GM23338 (cell line): ENCODE data around the gene SUN5. TPM values are rescaled to one million over a fixed set of nuclear protein-coding genes. Genes with fewer than 3 reads are reported as not detected.

Experiments
- ATAC-seq: fragments of 200-7000 bp; cut with Tn5 transposase; 3 replicates; pipeline ENCODE4 v1.9.1; 2020
- DNase-seq: peaks from one replicate; pipeline ENCODE4 v3.0.0-alpha.2; 2015; ENCODE audit warnings: low spot score
- H2AFZ ChIP-seq: fragments of 200-600 bp; sonication (generic); 2 replicates; pipeline ENCODE4 v1.8.0; 2016; ENCODE audit warnings: antibody characterized with exemption, mild to moderate bottlenecking, moderate library complexity
- H3F3A ChIP-seq: fragments of 200-600 bp; sonication (generic); replicated peaks from 2 replicates; pipeline ENCODE4 v1.8.0; 2017; ENCODE audit warnings: antibody characterized with exemption, mixed run types, low read depth
- H3K27ac ChIP-seq: fragments of 200-600 bp; sonication (generic); 2 replicates; pipeline ENCODE4 v1.6.1; 2016; ENCODE audit warnings: low read depth
- H3K27me3 ChIP-seq: fragments of 200-600 bp; sonication (generic); 2 replicates; pipeline ENCODE4 v1.8.0; 2016; ENCODE audit warnings: mild to moderate bottlenecking, mixed run types, moderate library complexity; ENCODE audit not compliant: insufficient read depth
- H3K36me3 ChIP-seq: fragments of 200-600 bp; sonication (generic); 2 replicates; pipeline ENCODE4 v1.8.0; 2016; ENCODE audit warnings: mild to moderate bottlenecking; ENCODE audit not compliant: insufficient read depth
- H3K4me1 ChIP-seq: fragments of 200-600 bp; sonication (generic); 2 replicates; pipeline ENCODE4 v1.8.0; 2016; ENCODE audit warnings: mild to moderate bottlenecking, moderate library complexity; ENCODE audit not compliant: insufficient read depth
- H3K4me2 ChIP-seq: fragments of 200-600 bp; sonication (generic); 2 replicates; pipeline ENCODE4 v1.7.1; 2017; ENCODE audit warnings: mixed run types
- H3K4me3 ChIP-seq: fragments of 200-600 bp; sonication (generic); 2 replicates; pipeline ENCODE4 v1.6.1; 2016; ENCODE audit warnings: mixed run types
- H3K79me2 ChIP-seq: fragments of 200-600 bp; sonication (generic); replicated peaks from 2 replicates; pipeline ENCODE4 v1.8.0; 2017; ENCODE audit warnings: mild to moderate bottlenecking; ENCODE audit not compliant: insufficient read depth
- H3K9me2 ChIP-seq: fragments of 200-600 bp; sonication (generic); 2 replicates; pipeline ENCODE4 v1.8.0; 2017; ENCODE audit not compliant: insufficient read depth
- H4K20me1 ChIP-seq: fragments of 200-600 bp; sonication (generic); replicated peaks from 2 replicates; pipeline ENCODE4 v1.8.0; 2017; ENCODE audit warnings: mild to moderate bottlenecking; ENCODE audit not compliant: insufficient read depth
- H3K27ac Mint-ChIP-seq: 2 replicates; pipeline ENCODE4 v1.8.0; 2020; ENCODE audit warnings: inconsistent platforms, mild to moderate bottlenecking, moderate library complexity, mixed read lengths
- H3K27me3 Mint-ChIP-seq: 3 replicates; pipeline ENCODE4 v1.8.0; 2022; ENCODE audit warnings: low read depth, mild to moderate bottlenecking, moderate library complexity, mixed read lengths, inconsistent platforms; ENCODE audit not compliant: insufficient read depth, poor library complexity
- H3K36me3 Mint-ChIP-seq: 3 replicates; pipeline ENCODE4 v1.8.0; 2021; ENCODE audit warnings: low read depth, mild to moderate bottlenecking, inconsistent platforms, moderate library complexity, mixed read lengths
- H3K4me1 Mint-ChIP-seq: 3 replicates; pipeline ENCODE4 v1.8.0; 2020; ENCODE audit warnings: mild to moderate bottlenecking, inconsistent platforms, mixed read lengths
- H3K4me3 Mint-ChIP-seq: 3 replicates; pipeline ENCODE4 v1.8.0; 2021; ENCODE audit warnings: moderate library complexity, mild to moderate bottlenecking, inconsistent platforms, mixed read lengths
- H3K9me3 Mint-ChIP-seq: 3 replicates; pipeline ENCODE4 v1.8.0; 2020; ENCODE audit warnings: moderate library complexity, mild to moderate bottlenecking, inconsistent platforms, mixed read lengths
- CREB1 ChIP-seq: fragments of 250-450 bp; sonication (Bioruptor Pico); IDR thresholded peaks from 2 replicates; pipeline ENCODE4 v1.5.0; 2020; ENCODE audit warnings: low read depth, mild to moderate bottlenecking, moderate library complexity
- ETS1 ChIP-seq: IDR thresholded peaks from 2 replicates; pipeline ENCODE4 v1.6.1; 2016; ENCODE audit warnings: antibody characterized with exemption
- EZH2 ChIP-seq: fragments of 200-600 bp; sonication (generic); IDR thresholded peaks from one replicate; pipeline ENCODE4 v1.8.0; 2017; ENCODE audit warnings: antibody characterized with exemption, mild to moderate bottlenecking, low read depth; ENCODE audit not compliant: unreplicated experiment
- EZH2phosphoT487 ChIP-seq: fragments of 200-600 bp; sonication (generic); IDR thresholded peaks from one replicate; pipeline ENCODE4 v1.8.1; 2018; ENCODE audit warnings: antibody characterized with exemption; ENCODE audit not compliant: unreplicated experiment
- JUNB ChIP-seq: IDR thresholded peaks from one replicate; pipeline ENCODE4 v1.6.1; 2016; ENCODE audit warnings: antibody characterized with exemption; ENCODE audit not compliant: unreplicated experiment
- NANOG ChIP-seq: IDR thresholded peaks from 2 replicates; pipeline ENCODE4 v1.6.1; 2016; ENCODE audit warnings: antibody characterized with exemption, borderline replicate concordance
- POLR2AphosphoS5 ChIP-seq: IDR thresholded peaks from 2 replicates; pipeline ENCODE4 v1.6.1; 2016; ENCODE audit warnings: antibody characterized with exemption, low read depth
- STAT1 ChIP-seq: IDR thresholded peaks from one replicate; pipeline ENCODE4 v1.6.1; 2016; ENCODE audit warnings: antibody characterized with exemption; ENCODE audit not compliant: unreplicated experiment
- ZNF114 ChIP-seq: fragments of 250-450 bp; sonication (Bioruptor Pico); IDR thresholded peaks from 2 replicates; pipeline ENCODE4 v1.5.0; 2020; ENCODE audit warnings: mild to moderate bottlenecking, moderate library complexity
- ZNF331 ChIP-seq: fragments of 250-450 bp; sonication (Bioruptor Pico); IDR thresholded peaks from 2 replicates; pipeline ENCODE4 v1.5.0; 2020; ENCODE audit warnings: low read depth, mild to moderate bottlenecking, moderate library complexity
- polyA plus RNA-seq: library from polyadenylated mRNA; unstranded; fragments of >200 nt; fragmentation: Nextera tagmentation; extraction: Ambion mirVana; gene quantifications from 2 replicates; pipeline ENCODE4 v1.2.1, GENCODE V29; 2016
- total RNA-seq: library from RNA; depleted of rRNA; stranded (reverse); fragments of >200 nt; shearing (Covaris generic); gene quantifications from 2 replicates; pipeline ENCODE4 v1.2.3, GENCODE V29; 2014
- TF ChIP-seq, protein P1 (sequence below): fragments of 250-450 bp; sonication (Bioruptor Pico); IDR thresholded peaks from 2 replicates; pipeline ENCODE4 v1.5.0; 2020; ENCODE audit warnings: mild to moderate bottlenecking, moderate library complexity
- TF ChIP-seq, protein P2 (sequence below), 2 experiments: fragments of 200-600 bp in 1 of 2; sonication (generic) in 1 of 2; conservative IDR thresholded peaks; 2 replicates each; pipeline versions ENCODE4 v1.5.1 to v1.6.1; 2016 to 2017; ENCODE audit warnings: antibody characterized with exemption in 2 of 2, low read depth in 2 of 2, mild to moderate bottlenecking in 2 of 2, moderate library complexity in 1 of 2

The SUN5 gene
- total and polyA plus RNA-seq, 2 experiments from 2014 or later: not detected

GRCh38 chr20:33032555-33032954, 28.3 kb upstream of the SUN5 start:
- Histone ChIP-seq H3F3A (no peaks in the 10 kb centered on the region), H3K4me1 (no peaks in the 10 kb centered on the region), H2AFZ (no peak overlapping the region), H4K20me1 (no peaks in the 10 kb centered on the region), H3K9me2 (no peaks in the 10 kb centered on the region), H3K27me3 (no peaks in the 10 kb centered on the region), H3K4me3 (no peak overlapping the region), H3K4me2 (no peak overlapping the region), H3K79me2 (no peaks in the 10 kb centered on the region), H3K36me3 (no peaks in the 10 kb centered on the region), H3K27ac (no peak overlapping the region)
- Mint-ChIP-seq H3K9me3 (0 out of 3 replicates have a peak, but pooled peaks cover 3% of the 10 kb centered on the region), H3K4me1 (no peaks in the 10 kb centered on the region), H3K27me3 (peaks cover 6% of the 10 kb centered on the region), H3K4me3 (no peak overlapping the region), H3K27ac (no peak overlapping the region), H3K36me3 (no peaks in the 10 kb centered on the region)
- no peak for TF ChIP-seq JUNB
- TF ChIP-seq NANOG: no peak
- no peak for TF ChIP-seq EZH2
- TF ChIP-seq POLR2AphosphoS5: no peak
- TF ChIP-seq, protein P1, sequence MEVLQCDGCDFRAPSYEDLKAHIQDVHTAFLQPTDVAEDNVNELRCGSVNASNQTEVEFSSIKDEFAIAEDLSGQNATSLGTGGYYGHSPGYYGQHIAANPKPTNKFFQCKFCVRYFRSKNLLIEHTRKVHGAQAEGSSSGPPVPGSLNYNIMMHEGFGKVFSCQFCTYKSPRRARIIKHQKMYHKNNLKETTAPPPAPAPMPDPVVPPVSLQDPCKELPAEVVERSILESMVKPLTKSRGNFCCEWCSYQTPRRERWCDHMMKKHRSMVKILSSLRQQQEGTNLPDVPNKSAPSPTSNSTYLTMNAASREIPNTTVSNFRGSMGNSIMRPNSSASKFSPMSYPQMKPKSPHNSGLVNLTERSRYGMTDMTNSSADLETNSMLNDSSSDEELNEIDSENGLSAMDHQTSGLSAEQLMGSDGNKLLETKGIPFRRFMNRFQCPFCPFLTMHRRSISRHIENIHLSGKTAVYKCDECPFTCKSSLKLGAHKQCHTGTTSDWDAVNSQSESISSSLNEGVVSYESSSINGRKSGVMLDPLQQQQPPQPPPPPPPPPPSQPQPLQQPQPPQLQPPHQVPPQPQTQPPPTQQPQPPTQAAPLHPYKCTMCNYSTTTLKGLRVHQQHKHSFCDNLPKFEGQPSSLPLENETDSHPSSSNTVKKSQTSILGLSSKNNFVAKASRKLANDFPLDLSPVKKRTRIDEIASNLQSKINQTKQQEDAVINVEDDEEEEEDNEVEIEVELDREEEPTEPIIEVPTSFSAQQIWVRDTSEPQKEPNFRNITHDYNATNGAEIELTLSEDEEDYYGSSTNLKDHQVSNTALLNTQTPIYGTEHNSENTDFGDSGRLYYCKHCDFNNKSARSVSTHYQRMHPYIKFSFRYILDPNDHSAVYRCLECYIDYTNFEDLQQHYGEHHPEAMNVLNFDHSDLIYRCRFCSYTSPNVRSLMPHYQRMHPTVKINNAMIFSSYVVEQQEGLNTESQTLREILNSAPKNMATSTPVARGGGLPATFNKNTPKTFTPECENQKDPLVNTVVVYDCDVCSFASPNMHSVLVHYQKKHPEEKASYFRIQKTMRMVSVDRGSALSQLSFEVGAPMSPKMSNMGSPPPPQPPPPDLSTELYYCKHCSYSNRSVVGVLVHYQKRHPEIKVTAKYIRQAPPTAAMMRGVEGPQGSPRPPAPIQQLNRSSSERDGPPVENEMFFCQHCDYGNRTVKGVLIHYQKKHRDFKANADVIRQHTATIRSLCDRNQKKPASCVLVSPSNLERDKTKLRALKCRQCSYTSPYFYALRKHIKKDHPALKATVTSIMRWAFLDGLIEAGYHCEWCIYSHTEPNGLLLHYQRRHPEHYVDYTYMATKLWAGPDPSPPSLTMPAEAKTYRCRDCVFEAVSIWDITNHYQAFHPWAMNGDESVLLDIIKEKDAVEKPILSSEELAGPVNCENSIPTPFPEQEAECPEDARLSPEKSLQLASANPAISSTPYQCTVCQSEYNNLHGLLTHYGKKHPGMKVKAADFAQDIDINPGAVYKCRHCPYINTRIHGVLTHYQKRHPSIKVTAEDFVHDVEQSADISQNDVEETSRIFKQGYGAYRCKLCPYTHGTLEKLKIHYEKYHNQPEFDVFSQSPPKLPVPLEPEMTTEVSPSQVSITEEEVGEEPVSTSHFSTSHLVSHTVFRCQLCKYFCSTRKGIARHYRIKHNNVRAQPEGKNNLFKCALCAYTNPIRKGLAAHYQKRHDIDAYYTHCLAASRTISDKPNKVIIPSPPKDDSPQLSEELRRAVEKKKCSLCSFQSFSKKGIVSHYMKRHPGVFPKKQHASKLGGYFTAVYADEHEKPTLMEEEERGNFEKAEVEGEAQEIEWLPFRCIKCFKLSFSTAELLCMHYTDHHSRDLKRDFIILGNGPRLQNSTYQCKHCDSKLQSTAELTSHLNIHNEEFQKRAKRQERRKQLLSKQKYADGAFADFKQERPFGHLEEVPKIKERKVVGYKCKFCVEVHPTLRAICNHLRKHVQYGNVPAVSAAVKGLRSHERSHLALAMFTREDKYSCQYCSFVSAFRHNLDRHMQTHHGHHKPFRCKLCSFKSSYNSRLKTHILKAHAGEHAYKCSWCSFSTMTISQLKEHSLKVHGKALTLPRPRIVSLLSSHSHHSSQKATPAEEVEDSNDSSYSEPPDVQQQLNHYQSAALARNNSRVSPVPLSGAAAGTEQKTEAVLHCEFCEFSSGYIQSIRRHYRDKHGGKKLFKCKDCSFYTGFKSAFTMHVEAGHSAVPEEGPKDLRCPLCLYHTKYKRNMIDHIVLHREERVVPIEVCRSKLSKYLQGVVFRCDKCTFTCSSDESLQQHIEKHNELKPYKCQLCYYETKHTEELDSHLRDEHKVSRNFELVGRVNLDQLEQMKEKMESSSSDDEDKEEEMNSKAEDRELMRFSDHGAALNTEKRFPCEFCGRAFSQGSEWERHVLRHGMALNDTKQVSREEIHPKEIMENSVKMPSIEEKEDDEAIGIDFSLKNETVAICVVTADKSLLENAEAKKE (CRISPR knock-in tag): no peak
- TF ChIP-seq STAT1: no peak
- no peak for TF ChIP-seq EZH2phosphoT487
- no peak for TF ChIP-seq ZNF114 (CRISPR knock-in tag)
- TF ChIP-seq CREB1 (CRISPR knock-in tag): no peak
- TF ChIP-seq, protein P2, sequence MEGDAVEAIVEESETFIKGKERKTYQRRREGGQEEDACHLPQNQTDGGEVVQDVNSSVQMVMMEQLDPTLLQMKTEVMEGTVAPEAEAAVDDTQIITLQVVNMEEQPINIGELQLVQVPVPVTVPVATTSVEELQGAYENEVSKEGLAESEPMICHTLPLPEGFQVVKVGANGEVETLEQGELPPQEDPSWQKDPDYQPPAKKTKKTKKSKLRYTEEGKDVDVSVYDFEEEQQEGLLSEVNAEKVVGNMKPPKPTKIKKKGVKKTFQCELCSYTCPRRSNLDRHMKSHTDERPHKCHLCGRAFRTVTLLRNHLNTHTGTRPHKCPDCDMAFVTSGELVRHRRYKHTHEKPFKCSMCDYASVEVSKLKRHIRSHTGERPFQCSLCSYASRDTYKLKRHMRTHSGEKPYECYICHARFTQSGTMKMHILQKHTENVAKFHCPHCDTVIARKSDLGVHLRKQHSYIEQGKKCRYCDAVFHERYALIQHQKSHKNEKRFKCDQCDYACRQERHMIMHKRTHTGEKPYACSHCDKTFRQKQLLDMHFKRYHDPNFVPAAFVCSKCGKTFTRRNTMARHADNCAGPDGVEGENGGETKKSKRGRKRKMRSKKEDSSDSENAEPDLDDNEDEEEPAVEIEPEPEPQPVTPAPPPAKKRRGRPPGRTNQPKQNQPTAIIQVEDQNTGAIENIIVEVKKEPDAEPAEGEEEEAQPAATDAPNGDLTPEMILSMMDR (conservative IDR thresholded peaks at IDR 0.05; ENCODE audit: low read depth in 2 of 2): no peak
- no peak for TF ChIP-seq ETS1
- TF ChIP-seq ZNF331: no peak
- ATAC-seq (no peak), DNase-seq (no peak)
